HCT116 (cell line): Measurements from ENCODE around the gene SORL1. TPM values are rescaled to one million over a fixed set of nuclear protein-coding genes. Genes with fewer than 3 reads are reported as not detected.

ENCODE experiments used
- ATAC-seq: fragments of 200-7000 bp; cut with Tn5 transposase; 2 replicates; pipeline ENCODE4 v1.9.1; 2020; ENCODE audit warnings: mild to moderate bottlenecking, moderate library complexity
- BruUV-seq: library from RNA; stranded (reverse); fragments of 400-500 nt; replicated peaks from 2 replicates; lab custom pipeline; 2021; lab: Mats Ljungman, UMichigan
- CTCF ChIA-PET: fragments of 300-600 bp; sonication (Branson Sonifier 250); formaldehyde crosslinking; loops from one replicate; lab custom pipeline; 2021; ENCODE audit warnings: antibody characterized with exemption; lab: Charles Lee
- POLR2A ChIA-PET: fragments of 300-600, 350-600 bp; sonication (Branson Sonifier 250); formaldehyde crosslinking; loops from one replicate; lab custom pipeline; 2021; ENCODE audit warnings: antibody characterized with exemption; lab: Charles Lee
- RAD21 ChIA-PET, 2 experiments: fragments of 300-600 bp; sonication (Branson Sonifier 250); formaldehyde crosslinking; loops; one replicate each; lab custom pipeline; 2023; ENCODE audit warnings: low total read pairs in 2 of 2; ENCODE audit not compliant: uncharacterized antibody in 2 of 2, unreplicated experiment in 2 of 2, low non-redundant PET in 1 of 2; lab: Charles Lee
- DNase-seq: peaks from one replicate; pipeline ENCODE4 v3.0.0-alpha.2; 2010; ENCODE audit warnings: low read depth, low spot score
- H2AFZ ChIP-seq: fragments of 200-600 bp; shearing (Covaris generic), sonication (generic); 2 replicates; pipeline ENCODE4 v1.6.1; 2017; ENCODE audit warnings: low read depth, mixed run types, mixed read lengths, antibody characterized with exemption, low read length; ENCODE audit not compliant: poor library complexity, severe bottlenecking
- H3K27ac ChIP-seq: 2 replicates; pipeline ENCODE4 v1.5.1; 2012; ENCODE audit warnings: low read depth, low read length
- H3K27me3 ChIP-seq: fragments of 200-600 bp; sonication (generic); 2 replicates; pipeline ENCODE4 v1.6.1; 2016; ENCODE audit warnings: mixed run types, low read length, mixed read lengths; ENCODE audit not compliant: insufficient read depth
- H3K36me3 ChIP-seq, 2 experiments: fragments of 200-500 bp in 1 of 2; fragments of 200-600 bp in 1 of 2; sonication (Bioruptor generic) in 1 of 2; sonication (generic) in 1 of 2; 2 replicates each; pipeline versions ENCODE4 v1.5.1 to v1.6.1; 2014 to 2016; ENCODE audit warnings: low read length in 2 of 2, inconsistent platforms in 1 of 2, mixed read lengths in 1 of 2, mixed run types in 1 of 2; ENCODE audit not compliant: insufficient read depth in 2 of 2, control insufficient read depth in 1 of 2
- H3K4me1 ChIP-seq, 2 experiments: fragments of 200-600 bp in 1 of 2; sonication (generic) in 1 of 2; 2 replicates each; pipeline versions ENCODE4 v1.5.1 to v1.6.1; 2012 to 2017; ENCODE audit warnings: low read length in 2 of 2, inconsistent platforms in 1 of 2, mild to moderate bottlenecking in 1 of 2, mixed read lengths in 1 of 2, mixed run types in 1 of 2, moderate library complexity in 1 of 2; ENCODE audit not compliant: insufficient read depth in 2 of 2, control insufficient read depth in 1 of 2
- H3K4me2 ChIP-seq: fragments of 200-600 bp; sonication (generic); 2 replicates; pipeline ENCODE4 v1.6.1; 2017; ENCODE audit warnings: mixed run types, low read length, mixed read lengths
- H3K4me3 ChIP-seq, 2 experiments: fragments of 200-600 bp in 1 of 2; sonication (generic) in 1 of 2; replicated peaks in 1 of 2; 2 replicates each; pipeline ENCODE4 v1.5.1; 2011 to 2016; ENCODE audit warnings: low read length in 2 of 2, control low read depth in 1 of 2, low read depth in 1 of 2, mild to moderate bottlenecking in 1 of 2, mixed read lengths in 1 of 2, mixed run types in 1 of 2
- H3K79me2 ChIP-seq: fragments of 200-600 bp; sonication (generic); 2 replicates; pipeline ENCODE4 v1.6.1; 2017; ENCODE audit warnings: mild to moderate bottlenecking, mixed run types, low read length, moderate library complexity, mixed read lengths; ENCODE audit not compliant: insufficient read depth
- H3K9ac ChIP-seq: fragments of 200-600 bp; sonication (generic); 2 replicates; pipeline ENCODE4 v1.6.1; 2016; ENCODE audit warnings: low read length, mixed read lengths
- H3K9me2 ChIP-seq: fragments of 200-600 bp; sonication (generic), shearing (Covaris generic); 2 replicates; pipeline ENCODE4 v1.6.1; 2017; ENCODE audit warnings: mixed run types, mild to moderate bottlenecking, moderate library complexity; ENCODE audit not compliant: insufficient read depth
- H3K9me3 ChIP-seq, 2 experiments: fragments of 200-500 bp in 1 of 2; fragments of 200-600 bp in 1 of 2; sonication (Bioruptor generic) in 1 of 2; sonication (generic) in 1 of 2; 2 replicates each; pipeline ENCODE4 v1.6.1; 2014 to 2017; ENCODE audit warnings: low read length in 2 of 2, mixed read lengths in 2 of 2, inconsistent platforms in 1 of 2, low read depth in 1 of 2, mild to moderate bottlenecking in 1 of 2, mixed run types in 1 of 2, moderate library complexity in 1 of 2; ENCODE audit not compliant: control insufficient read depth in 1 of 2, insufficient read depth in 1 of 2
- H4K20me1 ChIP-seq: fragments of 200-600 bp; sonication (generic), shearing (Covaris generic); 2 replicates; pipeline ENCODE4 v1.6.1; 2017; ENCODE audit warnings: mixed run types, mild to moderate bottlenecking, moderate library complexity; ENCODE audit not compliant: insufficient read depth
- EGR1 ChIP-seq: IDR thresholded peaks from 2 replicates; pipeline ENCODE4 v1.6.1; 2012; ENCODE audit warnings: low read depth
- ELF1 ChIP-seq: IDR thresholded peaks from 2 replicates; pipeline ENCODE4 v1.6.1; 2012; ENCODE audit warnings: low read depth, borderline replicate concordance
- EZH2 ChIP-seq: fragments of 200-600 bp; sonication (generic); IDR thresholded peaks from 2 replicates; pipeline ENCODE4 v1.6.1; 2017; ENCODE audit warnings: antibody characterized with exemption, mixed run types
- EZH2phosphoT487 ChIP-seq: fragments of 200-600 bp; IDR thresholded peaks from 2 replicates; pipeline ENCODE4 v1.6.1; 2018; ENCODE audit warnings: antibody characterized with exemption, borderline replicate concordance
- FOSL1 ChIP-seq: IDR thresholded peaks from 2 replicates; pipeline ENCODE4 v1.6.1; 2012; ENCODE audit warnings: low read depth
- RAD21 ChIP-seq: IDR thresholded peaks from 2 replicates; pipeline ENCODE4 v1.6.1; 2012; ENCODE audit warnings: low read depth, mild to moderate bottlenecking
- REST ChIP-seq: IDR thresholded peaks from 2 replicates; pipeline ENCODE4 v1.6.1; 2012; ENCODE audit warnings: low read depth
- SIN3A ChIP-seq: IDR thresholded peaks from 2 replicates; pipeline ENCODE4 v1.6.1; 2012; ENCODE audit warnings: low read depth
- SP1 ChIP-seq: IDR thresholded peaks from 2 replicates; pipeline ENCODE4 v1.6.1; 2012; ENCODE audit warnings: low read depth
- SRF ChIP-seq: IDR thresholded peaks from 2 replicates; pipeline ENCODE4 v1.6.1; 2012; ENCODE audit warnings: low read depth
- ZBTB33 ChIP-seq: IDR thresholded peaks from 2 replicates; pipeline ENCODE4 v1.6.1; 2011; ENCODE audit warnings: mild to moderate bottlenecking, low read length, moderate library complexity; ENCODE audit not compliant: insufficient replicate concordance; ENCODE audit errors: extremely low read depth
- ZFX ChIP-seq: fragments of 450-650 bp; IDR thresholded peaks from 2 replicates; pipeline ENCODE4 v1.6.1; 2017
- ZNF274 ChIP-seq: fragments of 200-500 bp; sonication (Bioruptor generic); IDR thresholded peaks from 2 replicates; pipeline ENCODE4 v1.6.1; 2014; ENCODE audit warnings: mild to moderate bottlenecking, low read depth, low read length, inconsistent platforms
- intact Hi-C: fragments of 100-400 bp; cut with micrococcal nuclease; formaldehyde crosslinking; loops from 2 replicates; pipeline ENCODE4 v1.10.0; 2022
- total RNA-seq: library from RNA; stranded (reverse); gene quantifications from one replicate; pipeline ENCODE4 v1.2.1, GENCODE V29; 2021; ENCODE audit not compliant: unreplicated experiment
- TF ChIP-seq, protein P1 (sequence below): IDR thresholded peaks from 2 replicates; pipeline ENCODE4 v1.6.1; 2012

SORL1 gene
- total RNA-seq, 1 experiment from 2014 or later, result 17.4 TPM

DNA sequence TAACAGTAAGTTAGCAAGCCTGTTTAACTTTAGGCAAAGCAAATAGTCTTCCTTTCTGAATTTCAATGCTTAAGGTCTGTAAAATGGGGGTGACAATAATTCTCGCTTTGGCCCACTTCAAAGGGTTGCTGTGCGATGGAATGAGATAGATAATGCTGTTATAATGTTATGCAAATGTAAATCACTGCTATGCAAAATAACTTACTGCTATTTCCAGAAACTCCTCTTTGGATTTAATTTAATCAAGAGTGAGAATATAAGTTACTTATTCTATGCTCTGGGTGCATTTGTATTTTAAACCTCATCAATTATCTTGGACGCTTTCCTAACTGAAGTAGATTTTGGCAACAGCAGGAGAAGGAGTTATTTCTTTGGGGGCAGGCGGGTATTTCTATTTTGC lies 4.1 kb upstream of the SORL1 start:
- Histone ChIP-seq H3K9ac (no peak overlapping the region), H3K27ac (no peak overlapping the region), H3K4me1 (peaks cover 6 to 12% of the 10 kb centered on the region in 2 experiments; a peak in 3 of 4 replicates), H4K20me1 (no peaks in the 10 kb centered on the region), H3K4me2 (no peak overlapping the region), H2AFZ (no peak overlapping the region), H3K9me2 (no peaks in the 10 kb centered on the region), H3K79me2 (no peaks in the 10 kb centered on the region), H3K36me3 (no peaks in the 10 kb centered on the region), H3K9me3 (no peaks in the 10 kb centered on the region), H3K27me3 (no peaks in the 10 kb centered on the region), H3K4me3 (no peak overlapping the region)
- DNase-seq (no peak), ATAC-seq (no peak)
- no peak for TF ChIP-seq FOSL1
- TF ChIP-seq SP1, result no peak
- TF ChIP-seq ZFX, result no peak
- TF ChIP-seq ZBTB33, result no peak
- TF ChIP-seq EGR1, result no peak
- no peak for TF ChIP-seq EZH2phosphoT487
- BruUV-seq, result no TSS peak
- ChIA-PET CTCF (no interaction called here), POLR2A (no interaction called here), RAD21 (no interaction called here)
- intact Hi-C loops, result no loop called here

GRCh38 chr11:121448431-121448941 lies 3.6 kb upstream of the SORL1 start:
- ChIA-PET RAD21 (no interaction called here), POLR2A (no interaction called here)
- no peak for DNase-seq
- no peak for TF ChIP-seq SIN3A
- no peak for TF ChIP-seq ZNF274
- TF ChIP-seq EZH2, result no peak
- no peak for TF ChIP-seq SRF
- no peak for TF ChIP-seq SP1
- no peak for TF ChIP-seq ELF1
- TF ChIP-seq RAD21, result no peak
- TF ChIP-seq EGR1, result no peak
- TF ChIP-seq REST, result no peak
- TF ChIP-seq, protein P1, sequence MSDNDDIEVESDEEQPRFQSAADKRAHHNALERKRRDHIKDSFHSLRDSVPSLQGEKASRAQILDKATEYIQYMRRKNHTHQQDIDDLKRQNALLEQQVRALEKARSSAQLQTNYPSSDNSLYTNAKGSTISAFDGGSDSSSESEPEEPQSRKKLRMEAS, result no peak

More at GRCh38 chr11:121448431-121448941, 3.6 kb upstream of the SORL1 start:
- no peaks in the 10 kb centered on the region for H3K27me3 ChIP-seq
- H4K20me1 ChIP-seq, result no peaks in the 10 kb centered on the region
- no peaks in the 10 kb centered on the region for H3K36me3 ChIP-seq
- no TSS peak for BruUV-seq
- no peak overlapping the region for H3K4me3 ChIP-seq
- intact Hi-C loops, result no loop called here
- no peak overlapping the region for H3K9ac ChIP-seq
- H3K4me1 ChIP-seq, result peaks cover 8 to 16% of the 10 kb centered on the region in 2 experiments; a peak in 3 of 4 replicates
- CTCF ChIA-PET, result no interaction called here
- H3K4me2 ChIP-seq, result no peak overlapping the region
- ATAC-seq, result no peak
- H3K9me2 ChIP-seq, result no peaks in the 10 kb centered on the region
- no peak overlapping the region for H3K27ac ChIP-seq
- no peak overlapping the region for H2AFZ ChIP-seq
- no peaks in the 10 kb centered on the region for H3K9me3 ChIP-seq
- H3K79me2 ChIP-seq, result no peaks in the 10 kb centered on the region
